Left renal cortex interstitium (tissue), 4 donors: ENCODE measurements around the gene ALK. TPM values are rescaled to one million over a fixed set of nuclear protein-coding genes. Genes with fewer than 3 reads are reported as not detected.

Experiments used
- DNase-seq, 4 donors: peaks; one replicate each; pipeline ENCODE4 v3.0.0-alpha.2; 2013; ENCODE audit warnings: low read depth in 4 of 4, low spot score in 2 of 4, missing footprints in 1 of 4
- polyA plus RNA-seq, 4 donors: library from polyadenylated mRNA; unstranded; fragments of 120-200 nt; gene quantifications; one replicate each; pipeline ENCODE4 v1.2.1, GENCODE V29; 2013; ENCODE audit not compliant: insufficient read length in 4 of 4

Gene ALK
- polyA plus RNA-seq, 4 donors = 0.24 to 0.68 (median 0.31) TPM

DNA sequence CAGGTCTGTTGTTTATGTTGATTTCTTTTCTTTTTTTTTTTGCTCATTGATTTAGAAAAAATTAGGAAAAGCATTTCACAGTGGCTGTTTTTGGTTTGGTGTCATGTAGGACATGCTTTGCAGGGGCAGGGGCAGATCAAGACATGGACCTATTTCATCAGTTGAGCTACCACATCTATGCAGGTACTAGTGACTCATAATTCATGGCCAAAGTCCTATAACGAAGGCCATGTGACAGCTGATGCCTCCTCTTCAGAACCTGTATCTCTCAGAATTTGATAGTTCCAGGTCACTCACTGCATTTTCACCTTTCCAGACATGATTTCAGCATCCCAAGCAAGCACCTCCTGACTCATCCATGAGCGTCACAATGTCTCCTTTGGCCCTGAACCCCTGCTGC is 195.8 kb downstream of the ALK start:
- no peak for DNase-seq

DNA sequence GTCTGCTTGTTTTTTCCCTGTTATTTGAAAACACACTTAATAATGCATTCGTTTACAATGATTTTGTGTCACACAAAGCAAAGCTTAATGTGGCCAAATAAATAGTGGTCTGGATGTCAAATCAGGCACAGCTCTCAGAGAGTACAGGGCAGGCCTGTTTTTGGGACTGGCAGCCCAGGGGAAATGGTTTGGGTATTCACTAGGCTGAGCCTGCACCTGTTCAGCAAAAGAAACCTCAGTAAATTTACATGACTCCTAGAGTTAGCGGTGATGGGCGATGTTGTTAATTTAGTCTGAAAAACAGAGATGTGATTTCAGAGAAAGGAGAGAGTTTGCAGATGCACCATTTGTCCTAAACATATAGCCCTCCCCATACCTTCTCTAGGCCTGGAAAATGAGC is 197.1 kb downstream of the ALK start:
- no peak for DNase-seq

DNA sequence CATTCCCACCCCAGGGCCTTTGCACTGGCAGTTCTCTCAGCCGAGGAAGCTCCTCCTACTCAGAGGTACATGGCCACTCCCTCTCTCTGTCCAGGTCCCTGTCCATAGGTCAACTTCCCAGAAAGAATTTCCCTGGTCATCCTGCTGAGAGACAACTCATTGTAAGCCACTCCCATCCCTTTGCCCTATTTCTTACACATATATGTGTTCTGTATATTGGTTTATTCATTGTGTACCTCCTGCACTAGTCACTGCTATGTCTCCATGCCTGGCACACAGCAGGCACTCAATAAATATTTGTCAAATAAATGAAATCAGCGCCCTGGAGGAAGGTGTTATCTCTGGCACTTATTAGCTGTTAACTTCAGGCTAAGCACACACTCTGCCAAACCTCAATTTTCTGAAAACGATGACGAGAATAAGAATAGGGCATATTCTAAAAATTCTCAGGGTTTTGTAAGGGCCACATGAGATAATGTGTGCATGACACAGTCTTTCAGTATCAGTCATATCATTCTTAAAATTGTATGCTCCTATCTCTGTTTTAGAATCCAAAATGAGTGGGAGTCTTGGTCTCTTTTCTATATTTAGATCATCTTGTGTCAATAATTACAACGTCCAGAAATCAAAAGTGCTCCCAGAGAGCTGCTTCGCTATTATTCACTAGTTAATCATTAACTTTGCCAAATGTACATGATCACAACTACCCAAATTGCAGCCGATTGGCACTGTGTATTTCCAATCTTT is 198.0 kb downstream of the ALK start:
- no peak for DNase-seq

DNA sequence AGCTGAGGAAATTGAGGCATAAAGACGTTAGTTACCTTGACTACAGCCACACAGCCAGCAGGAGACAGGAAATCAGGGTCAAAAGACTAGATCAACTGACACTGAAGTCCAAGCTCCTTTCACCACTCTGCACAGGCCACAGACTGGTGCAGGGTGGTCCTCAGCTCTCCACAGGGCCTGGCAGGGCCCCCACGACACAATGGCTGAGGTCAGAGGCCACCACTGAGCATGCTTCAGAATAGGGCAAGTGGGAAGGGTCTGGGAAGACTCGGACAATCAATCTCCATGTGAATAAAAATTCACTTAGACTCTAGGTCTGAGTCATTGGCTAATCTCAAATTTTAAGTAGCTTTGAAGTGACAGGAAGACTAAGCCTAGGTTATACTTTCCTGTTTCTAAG is 201.7 kb downstream of the ALK start:
- DNase-seq = no peak

DNA sequence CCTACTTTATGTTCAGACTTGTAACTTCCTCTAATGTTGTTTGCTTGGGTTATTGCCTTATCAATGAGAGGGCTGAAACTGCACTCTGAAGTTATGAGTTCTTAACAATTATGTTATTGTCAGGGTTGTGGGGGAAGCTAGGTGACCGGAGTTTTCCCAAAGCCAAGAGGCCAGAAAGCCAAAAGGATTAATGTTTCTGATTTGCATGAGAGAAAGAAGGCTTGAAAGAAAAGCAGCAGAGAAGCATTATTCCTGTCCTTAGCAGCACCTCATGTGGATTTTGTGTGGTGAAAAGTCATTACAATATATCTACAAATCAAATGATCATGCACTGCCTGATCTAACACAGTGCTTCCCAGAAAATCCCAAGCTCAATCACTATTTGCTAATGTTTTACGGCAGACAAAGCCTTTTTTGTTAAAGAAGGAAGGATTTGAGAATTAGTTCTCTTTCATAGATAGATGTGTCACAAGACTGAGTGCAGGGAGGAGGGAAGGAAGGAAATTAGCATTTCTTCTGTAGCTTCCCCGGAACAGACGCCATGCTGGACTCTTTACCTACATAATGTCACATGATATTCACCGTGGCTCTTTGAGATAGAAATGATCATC is 203.2 kb downstream of the ALK start:
- no peak for DNase-seq

DNA sequence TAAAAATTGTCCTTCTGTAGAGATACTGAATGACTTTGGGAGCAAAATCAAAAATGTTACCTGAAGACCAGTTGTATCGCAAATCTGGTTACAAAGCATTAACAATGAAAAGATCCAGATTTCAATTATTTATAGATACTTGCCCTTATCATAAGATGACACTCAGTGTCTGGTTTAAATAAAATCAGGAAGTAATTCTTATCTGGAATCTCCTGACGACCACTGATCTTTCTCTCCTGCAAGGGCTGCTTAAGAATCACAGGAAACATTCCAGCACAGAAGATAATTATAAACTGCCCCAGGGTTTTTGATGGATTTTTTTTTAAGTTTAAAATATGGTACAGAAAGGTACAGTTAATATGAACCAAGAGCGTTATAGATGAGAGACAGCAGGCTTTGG is 205.7 kb downstream of the ALK start:
- no peak for DNase-seq

DNA sequence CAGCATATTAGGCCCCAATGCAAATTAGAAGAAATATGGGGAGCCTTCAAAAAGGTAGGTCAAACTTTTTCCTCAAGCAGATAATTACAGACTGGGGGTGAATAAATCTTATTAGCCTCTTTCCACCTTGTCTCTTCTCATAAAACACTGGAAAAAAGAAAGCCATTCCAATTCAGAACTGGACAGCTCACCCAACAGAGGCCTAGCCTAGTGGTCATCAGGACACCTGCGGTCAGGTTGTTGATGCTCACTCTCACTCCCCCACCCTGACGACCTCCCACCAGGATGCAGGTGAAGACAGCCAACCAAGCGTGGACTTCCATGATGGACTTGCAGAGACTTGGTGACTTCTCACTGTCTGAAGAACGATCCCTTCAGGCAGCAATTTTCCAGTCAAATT is 207.1 kb downstream of the ALK start:
- DNase-seq = no peak

DNA sequence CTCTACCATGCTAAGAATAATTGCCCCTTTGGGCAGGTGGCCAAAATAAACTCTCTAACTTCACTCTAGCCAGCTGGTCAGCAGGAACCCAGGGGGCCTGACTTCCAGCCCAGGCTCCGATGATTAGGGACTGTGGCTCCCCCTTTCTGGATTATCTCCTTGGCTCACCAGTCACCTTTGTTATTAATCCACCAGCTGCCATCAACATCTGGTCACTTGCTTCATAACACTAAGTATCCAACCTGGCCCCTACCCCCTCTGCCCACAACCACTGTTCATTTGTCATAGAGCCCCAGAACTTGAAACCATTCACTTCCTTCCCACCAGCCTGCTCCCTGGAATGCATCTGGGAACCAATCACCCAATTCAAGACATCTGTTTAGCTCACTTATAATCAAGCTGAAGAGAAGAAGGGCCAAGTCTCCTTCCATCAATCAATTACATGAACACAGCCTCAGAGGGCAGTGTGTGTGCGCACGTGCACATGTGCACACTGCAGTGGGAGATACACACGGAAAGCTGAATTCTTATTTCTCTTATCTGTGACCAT is 215.1 kb downstream of the ALK start:
- DNase-seq = no peak

DNA sequence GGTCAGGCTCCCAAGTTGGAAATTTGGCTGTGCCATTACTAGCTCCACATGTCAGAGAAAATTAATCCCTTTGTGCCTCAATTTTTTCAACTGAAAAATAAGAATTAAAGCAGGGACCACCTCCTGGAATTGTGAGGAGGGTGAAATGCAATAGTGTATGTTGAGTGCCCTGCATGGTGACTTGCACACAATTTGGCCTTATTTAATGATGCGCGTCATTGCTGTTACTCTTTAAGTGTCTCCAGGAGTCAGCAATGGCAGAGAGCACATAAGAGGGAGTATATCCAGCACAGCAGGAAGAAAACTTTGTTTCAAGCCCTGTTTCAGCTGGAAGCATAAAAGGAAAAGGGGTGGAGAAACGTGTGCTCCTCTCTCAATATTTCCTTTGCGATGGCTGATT is 215.8 kb downstream of the ALK start:
- peak in 3 of 4 donors; percentile 13 to 27 (median 17) for DNase-seq

DNA sequence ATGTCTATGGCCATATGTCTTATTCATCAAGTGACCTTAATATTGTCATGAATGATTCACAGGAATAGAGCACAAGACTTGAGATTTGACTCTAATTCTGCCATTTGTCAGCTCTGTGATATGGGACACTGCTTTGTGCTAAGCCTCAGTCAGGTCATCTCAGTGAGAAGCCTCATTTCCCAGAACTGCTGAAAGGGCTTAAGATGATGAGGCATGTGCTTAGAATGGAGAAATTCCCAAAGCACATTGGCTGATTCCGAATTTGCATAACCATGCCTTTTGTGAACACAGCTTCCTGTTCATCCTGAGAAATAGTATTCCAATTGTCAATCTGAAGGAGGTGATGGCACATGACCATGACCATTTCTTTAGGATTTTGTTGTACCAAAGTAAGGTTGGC is 218.1 kb downstream of the ALK start:
- no peak for DNase-seq

DNA sequence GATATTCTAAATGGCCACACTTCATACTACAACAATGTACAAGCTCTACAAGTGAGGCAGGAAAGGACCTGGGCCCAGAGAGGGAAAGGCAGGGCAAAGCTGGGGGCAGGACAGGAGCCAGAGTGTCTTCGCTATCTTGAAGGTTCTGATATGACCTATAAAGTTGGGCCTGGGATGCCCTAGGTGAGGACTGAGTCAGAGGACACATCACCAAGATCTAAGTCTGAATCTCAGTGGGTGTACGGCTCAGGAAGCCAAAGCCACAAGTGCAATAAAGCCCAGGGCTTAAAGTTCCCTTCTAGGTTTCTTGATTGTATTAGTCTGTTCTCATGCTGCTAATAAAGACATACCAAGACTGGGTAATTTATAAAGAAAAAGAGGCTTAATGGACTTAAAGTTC is 219.1 kb downstream of the ALK start:
- no peak for DNase-seq

DNA sequence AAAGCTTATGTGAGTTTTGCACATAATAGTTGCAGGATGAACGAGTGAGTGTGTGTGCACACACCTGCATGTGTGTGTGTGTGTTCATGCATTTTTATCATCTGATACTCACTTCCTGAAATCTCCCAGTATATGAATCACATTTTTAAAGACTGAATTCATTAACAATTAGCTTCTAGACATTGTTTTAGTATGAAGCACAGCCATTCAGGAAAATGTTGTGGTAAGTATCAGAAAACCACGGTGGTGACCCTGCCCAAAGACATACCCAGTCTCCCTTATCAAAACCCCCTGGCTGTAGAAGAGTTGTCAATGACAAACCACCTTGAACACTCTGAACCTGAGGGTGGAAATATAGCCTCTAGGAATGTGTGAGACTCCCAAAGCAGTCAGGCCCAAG is 220.8 kb downstream of the ALK start:
- no peak for DNase-seq

DNA sequence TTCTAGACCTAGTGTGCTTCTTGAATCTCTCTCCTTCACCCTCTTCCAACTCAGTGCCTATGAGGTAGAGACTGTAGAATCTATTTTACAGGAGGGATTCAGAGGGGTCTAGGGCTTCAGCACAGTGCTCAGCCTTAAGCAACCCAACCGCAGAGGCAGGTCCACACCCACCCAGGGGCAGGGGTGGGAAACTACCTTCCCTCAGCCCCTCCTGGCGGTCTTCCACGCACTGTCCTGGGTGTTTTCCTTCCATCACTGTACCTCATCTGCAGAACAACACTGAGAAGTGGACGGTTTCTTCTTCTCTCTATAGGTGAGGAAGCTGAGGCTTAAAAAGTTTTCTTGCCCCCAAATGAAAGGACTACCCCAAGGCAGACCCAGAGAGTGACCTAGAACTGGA is 222.3 kb downstream of the ALK start:
- no peak for DNase-seq

DNA sequence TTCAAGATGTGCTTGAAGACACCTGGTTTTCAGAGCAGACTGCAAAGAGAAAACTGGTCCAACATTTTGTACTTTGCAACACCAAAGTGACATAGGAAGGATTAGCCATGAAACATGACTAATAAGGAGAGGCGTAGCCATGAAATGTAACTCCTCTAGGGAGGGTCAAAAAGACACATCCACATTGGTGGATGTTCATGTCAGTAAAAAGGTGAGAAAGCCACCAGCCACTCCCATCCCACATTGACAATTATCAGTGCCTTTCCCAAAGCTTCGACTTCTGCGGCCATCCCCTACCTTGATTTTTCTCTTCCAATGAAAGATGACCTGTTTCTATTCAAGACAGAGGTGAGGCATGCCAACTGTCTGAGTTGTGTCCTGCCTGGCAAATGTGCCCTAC is 223.2 kb downstream of the ALK start:
- no peak for DNase-seq

DNA sequence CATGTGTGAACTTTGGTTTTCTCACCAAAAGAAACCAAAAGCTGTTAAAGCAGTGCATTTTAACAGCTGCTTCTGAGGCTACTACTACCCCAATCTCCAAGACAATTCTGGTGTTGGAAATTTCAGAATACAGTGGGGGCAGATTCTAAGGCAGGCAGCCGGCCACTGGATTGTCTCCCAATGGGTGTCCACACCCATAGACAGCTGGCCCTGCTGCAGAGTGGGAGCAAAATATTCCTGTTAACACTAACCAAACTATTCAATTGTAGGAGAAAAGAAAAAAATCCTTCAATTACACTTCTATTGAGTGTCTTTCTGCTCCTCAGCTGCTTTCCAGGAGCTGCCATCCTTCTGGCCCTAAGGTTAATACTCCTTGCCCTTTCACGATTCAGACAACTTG is 223.7 kb downstream of the ALK start:
- no peak for DNase-seq

DNA sequence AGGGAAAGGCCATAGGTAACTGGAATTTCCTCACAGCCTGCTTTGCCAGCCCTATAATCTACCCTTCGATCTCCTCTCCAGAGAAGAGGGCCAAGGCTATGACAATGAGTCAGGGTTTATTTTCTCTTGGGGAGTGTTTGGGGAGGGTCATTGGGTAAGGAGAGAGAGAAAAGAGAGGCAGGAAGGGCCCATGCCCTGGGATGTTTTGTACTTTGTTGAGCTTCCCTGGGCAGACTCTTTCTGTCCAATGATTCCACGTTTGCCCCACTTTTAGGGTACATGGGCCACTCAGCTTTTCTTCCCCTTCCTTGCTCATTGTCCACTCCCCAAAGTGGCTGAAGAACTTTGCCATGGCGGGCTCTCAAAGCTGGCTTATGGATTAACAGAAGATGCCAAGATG is 224.2 kb downstream of the ALK start:
- no peak for DNase-seq

DNA sequence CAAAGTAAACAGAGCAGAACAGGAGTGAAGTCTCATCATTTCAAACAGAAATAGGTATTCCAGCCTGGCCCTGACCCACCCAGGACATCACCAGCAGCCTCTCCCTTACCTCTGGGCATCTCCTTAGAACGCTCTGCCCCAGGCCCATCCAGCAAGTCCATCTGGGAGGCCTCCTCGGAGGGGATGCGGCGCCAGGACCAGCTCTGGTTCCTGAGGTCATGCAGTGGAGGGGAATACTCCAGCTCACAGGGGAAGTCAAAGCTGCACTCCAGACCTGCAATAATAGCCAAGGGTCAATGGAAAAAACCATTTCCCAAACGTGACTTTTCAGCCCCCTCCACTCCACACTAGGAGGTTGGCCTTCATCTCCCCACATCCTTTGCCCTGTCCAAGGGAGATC is 226.6 kb downstream of the ALK start:
- no peak for DNase-seq

DNA sequence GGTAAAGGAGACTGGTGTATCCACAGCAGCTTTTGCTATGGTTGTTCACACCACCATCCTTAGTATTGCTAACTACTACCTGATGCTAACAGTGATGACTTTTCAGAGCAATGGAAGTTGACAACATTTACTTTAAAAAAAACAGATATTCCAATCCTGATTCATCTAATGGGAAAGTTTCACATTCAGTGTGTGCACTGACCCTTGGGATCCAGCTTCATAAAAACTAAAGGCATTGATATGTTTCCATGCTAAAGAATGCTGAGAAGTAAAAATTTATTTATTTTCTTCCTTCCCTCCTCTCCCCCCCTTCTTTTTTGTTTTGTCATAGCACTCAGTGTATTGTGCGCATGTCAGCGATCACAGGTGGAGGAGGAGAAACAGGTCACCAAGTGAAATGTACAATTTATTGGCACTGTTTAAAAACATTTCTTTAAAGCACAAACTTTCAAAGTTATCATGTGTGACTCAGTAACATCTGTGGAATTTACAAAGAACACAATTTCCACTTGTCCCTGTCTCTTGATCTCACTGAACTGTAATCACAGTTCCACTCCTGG is 229.9 kb downstream of the ALK start:
- no peak for DNase-seq

DNA sequence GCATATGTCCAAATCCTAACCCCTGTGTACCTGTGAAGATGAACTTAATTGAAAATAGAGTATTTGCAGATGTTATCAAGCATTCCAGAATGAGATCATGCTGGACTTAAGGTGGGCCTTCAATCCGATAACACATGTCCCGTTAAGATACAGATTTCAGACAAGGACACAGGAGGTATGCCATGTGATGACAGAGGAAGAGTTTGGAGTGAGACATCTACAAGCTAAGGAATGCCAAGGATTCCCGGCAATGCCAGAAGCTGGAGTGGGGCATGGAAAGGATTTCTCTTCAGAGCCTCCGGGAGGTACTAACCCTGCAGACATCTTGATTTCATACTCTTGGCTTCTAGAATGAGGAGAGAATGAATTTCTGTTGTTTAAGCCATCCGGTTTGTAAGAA is 231.7 kb downstream of the ALK start:
- no peak for DNase-seq

DNA sequence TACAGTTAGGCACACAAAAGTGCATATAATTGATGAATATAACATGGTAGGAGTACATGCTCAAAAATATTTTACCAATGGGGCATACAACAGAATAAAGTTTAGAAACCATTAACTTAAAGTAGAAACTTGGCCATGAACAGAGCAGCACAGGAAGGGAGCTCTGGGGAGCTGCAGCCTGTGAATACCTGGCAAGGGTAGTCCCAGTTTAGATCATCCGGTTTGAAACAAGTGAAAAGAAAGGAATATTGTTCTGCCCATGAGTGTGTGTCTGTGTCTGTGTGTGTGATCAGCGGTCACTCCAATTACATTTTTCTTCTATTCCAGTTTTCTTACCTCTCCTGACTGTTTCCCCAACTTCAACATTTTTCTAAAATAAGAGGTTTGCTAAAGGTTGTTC is 233.0 kb downstream of the ALK start:
- no peak for DNase-seq

DNA sequence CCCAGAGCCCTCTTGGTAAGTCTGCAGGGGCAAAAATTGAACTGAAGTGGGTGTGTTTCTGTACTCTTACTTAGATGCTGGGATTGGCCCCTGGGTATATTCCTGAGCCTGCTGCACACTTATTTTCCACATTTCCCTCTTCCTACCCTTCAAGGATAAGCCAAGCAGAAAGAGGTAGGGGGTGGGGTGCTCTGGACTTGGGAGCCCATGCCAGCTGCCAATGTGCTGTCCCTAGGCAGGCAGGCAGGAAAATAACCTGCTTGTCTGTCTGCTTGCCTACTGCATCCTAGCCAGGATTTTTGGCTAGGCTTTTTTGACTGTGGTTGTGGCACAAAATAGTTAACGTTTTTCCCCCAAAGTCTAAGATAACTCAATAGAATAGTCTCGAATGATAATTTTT is 234.3 kb downstream of the ALK start:
- no peak for DNase-seq

DNA sequence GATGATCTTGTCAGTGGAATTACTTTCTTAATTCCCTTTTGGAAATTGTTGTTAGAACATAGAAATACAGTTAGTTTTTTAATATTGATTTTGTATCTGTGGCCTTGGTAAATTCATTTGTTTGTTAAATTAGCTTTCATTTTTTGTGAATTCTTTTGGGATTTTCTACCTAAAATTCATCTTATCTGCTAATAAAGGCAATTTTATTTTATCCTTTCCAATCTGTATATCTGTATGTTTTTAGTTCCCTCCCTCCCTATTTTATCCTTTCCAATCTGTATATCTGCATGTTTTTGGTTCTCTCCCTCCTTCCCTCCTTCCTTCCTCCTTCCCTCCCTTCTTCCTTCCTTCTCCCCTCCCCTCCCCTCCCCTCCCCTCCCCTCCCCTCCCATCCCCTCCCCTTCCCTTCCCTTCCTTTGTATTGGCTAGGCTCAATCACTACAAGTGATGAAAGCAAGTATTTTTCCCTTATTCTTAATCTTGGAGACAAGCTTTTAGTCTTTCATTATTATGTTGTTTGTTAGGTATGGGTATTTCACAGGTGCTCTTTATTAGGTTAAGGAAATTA is 244.4 kb downstream of the ALK start:
- no peak for DNase-seq
